Breast epithelium (tissue), 4 donors: ENCODE data around the gene MSH3. TPM values are rescaled to one million over a fixed set of nuclear protein-coding genes. Genes with fewer than 3 reads are reported as not detected.

ENCODE experiments used
- DNase-seq, 2 donors: peaks; one replicate each; pipeline ENCODE4 v3.0.0-alpha.2; 2019; ENCODE audit warnings: low spot score in 2 of 2
- H3K27ac ChIP-seq, 2 donors: fragments of 200-600 bp; sonication (generic) in 1 of 2; one replicate each; pipeline ENCODE4 v1.5.1; 2016 to 2019; ENCODE audit warnings: mild to moderate bottlenecking in 1 of 2
- H3K27me3 ChIP-seq, 2 donors: fragments of 200-600 bp; sonication (generic) in 1 of 2; one replicate each; pipeline versions ENCODE4 v1.5.1 to v1.6.0; 2017 to 2019; ENCODE audit warnings: control low read depth in 1 of 2, mild to moderate bottlenecking in 1 of 2
- H3K36me3 ChIP-seq: fragments of 200-600 bp; one replicate; pipeline ENCODE4 v1.5.1; 2019
- H3K4me1 ChIP-seq, 2 donors: fragments of 200-600 bp; sonication (generic); one replicate each; pipeline ENCODE4 v1.5.1; 2016 to 2019; ENCODE audit warnings: control low read depth in 1 of 2
- H3K4me3 ChIP-seq, 3 donors: fragments of 200-600 bp; sonication (generic); 1 replicate in 2 of 3; 2 replicates in 1 of 3; pipeline ENCODE4 v1.5.1; 2016 to 2019; ENCODE audit warnings: mild to moderate bottlenecking in 3 of 3, moderate library complexity in 2 of 3
- H3K9me3 ChIP-seq, 2 donors: fragments of 200-600 bp; sonication (generic) in 1 of 2; one replicate each; pipeline ENCODE4 v1.5.1; 2016 to 2019; ENCODE audit warnings: control low read depth in 1 of 2
- POLR2A ChIP-seq: fragments of 450-650 bp; IDR thresholded peaks from one replicate; pipeline ENCODE4 v1.6.1; 2016; ENCODE audit warnings: antibody characterized with exemption, mild to moderate bottlenecking, moderate library complexity
- POLR2AphosphoS5 ChIP-seq, 3 donors: sonication (generic); formaldehyde crosslinking; IDR thresholded peaks; one replicate each; pipeline ENCODE4 v1.6.1; 2017; ENCODE audit warnings: antibody characterized with exemption in 3 of 3
- intact Hi-C: fragments of 100-400 bp; cut with DNase I; formaldehyde crosslinking; loops from one replicate; pipeline ENCODE4 v1.15.1; 2023; ENCODE audit warnings: low total_unique reads
- total RNA-seq, 3 donors: library from RNA; depleted of rRNA; stranded (reverse); fragments of >200 nt; gene quantifications; one replicate each; pipeline ENCODE4 v1.1.0, GENCODE V29; 2016
- TF ChIP-seq, protein P1 (sequence below), 3 donors: fragments of 450-650 bp; IDR thresholded peaks; one replicate each; pipeline ENCODE4 v1.5.1; 2016 to 2017; ENCODE audit warnings: antibody characterized with exemption in 3 of 3, mild to moderate bottlenecking in 3 of 3, moderate library complexity in 3 of 3

The MSH3 gene
- total RNA-seq, 3 donors from 2014 or later: 20.0 to 21.4 (median 21.3) TPM

- intact Hi-C loops: no loop called here
- no peaks in the 10 kb centered on the region for H3K4me1 ChIP-seq
These were observed 10.6 kb downstream of the MSH3 start for GRCh38 chr5:80665057-80665456.

GRCh38 chr5:80667384-80667783 is 12.9 kb downstream of the MSH3 start:
- no peak overlapping the region for H3K27ac ChIP-seq
- TF ChIP-seq POLR2A (no peak), POLR2AphosphoS5 (IDR thresholded peaks at IDR 0.05) (no peak)
- TF ChIP-seq, protein P1, sequence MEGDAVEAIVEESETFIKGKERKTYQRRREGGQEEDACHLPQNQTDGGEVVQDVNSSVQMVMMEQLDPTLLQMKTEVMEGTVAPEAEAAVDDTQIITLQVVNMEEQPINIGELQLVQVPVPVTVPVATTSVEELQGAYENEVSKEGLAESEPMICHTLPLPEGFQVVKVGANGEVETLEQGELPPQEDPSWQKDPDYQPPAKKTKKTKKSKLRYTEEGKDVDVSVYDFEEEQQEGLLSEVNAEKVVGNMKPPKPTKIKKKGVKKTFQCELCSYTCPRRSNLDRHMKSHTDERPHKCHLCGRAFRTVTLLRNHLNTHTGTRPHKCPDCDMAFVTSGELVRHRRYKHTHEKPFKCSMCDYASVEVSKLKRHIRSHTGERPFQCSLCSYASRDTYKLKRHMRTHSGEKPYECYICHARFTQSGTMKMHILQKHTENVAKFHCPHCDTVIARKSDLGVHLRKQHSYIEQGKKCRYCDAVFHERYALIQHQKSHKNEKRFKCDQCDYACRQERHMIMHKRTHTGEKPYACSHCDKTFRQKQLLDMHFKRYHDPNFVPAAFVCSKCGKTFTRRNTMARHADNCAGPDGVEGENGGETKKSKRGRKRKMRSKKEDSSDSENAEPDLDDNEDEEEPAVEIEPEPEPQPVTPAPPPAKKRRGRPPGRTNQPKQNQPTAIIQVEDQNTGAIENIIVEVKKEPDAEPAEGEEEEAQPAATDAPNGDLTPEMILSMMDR (IDR thresholded peaks at IDR 0.05): no peak
- intact Hi-C loops: no loop called here

More at GRCh38 chr5:80665057-80665456, 10.6 kb downstream of the MSH3 start:
- Histone ChIP-seq H3K9me3 (no peaks in the 10 kb centered on the region), H3K27me3 (no peaks in the 10 kb centered on the region), H3K36me3 (no peaks in the 10 kb centered on the region), H3K27ac (no peak overlapping the region), H3K4me3 (no peak overlapping the region)
- no peak for DNase-seq
- no peak for TF ChIP-seq POLR2AphosphoS5 (IDR thresholded peaks at IDR 0.05)
- TF ChIP-seq, protein P1 (IDR thresholded peaks at IDR 0.05): no peak
- TF ChIP-seq POLR2A: no peak

GRCh38 chr5:80668016-80668969 is 13.8 kb downstream of the MSH3 start:
- Histone ChIP-seq H3K27ac (no peak overlapping the region), H3K4me1 (no peaks in the 10 kb centered on the region), H3K9me3 (no peaks in the 10 kb centered on the region), H3K36me3 (no peaks in the 10 kb centered on the region), H3K4me3 (no peak overlapping the region), H3K27me3 (no peaks in the 10 kb centered on the region)
- intact Hi-C loops: no loop called here
- no peak for TF ChIP-seq POLR2AphosphoS5 (IDR thresholded peaks at IDR 0.05)
- TF ChIP-seq POLR2A: no peak
- TF ChIP-seq, protein P1 (IDR thresholded peaks at IDR 0.05): no peak
- DNase-seq: no peak

More at GRCh38 chr5:80667384-80667783, 12.9 kb downstream of the MSH3 start:
- no peak overlapping the region for H3K4me3 ChIP-seq
- no peaks in the 10 kb centered on the region for H3K9me3 ChIP-seq
- no peaks in the 10 kb centered on the region for H3K36me3 ChIP-seq
- DNase-seq: no peak
- H3K4me1 ChIP-seq: no peaks in the 10 kb centered on the region
- H3K27me3 ChIP-seq: no peaks in the 10 kb centered on the region

GRCh38 chr5:80672140-80672736 is 17.8 kb downstream of the MSH3 start:
- Histone ChIP-seq H3K36me3 (no peaks in the 10 kb centered on the region), H3K27ac (no peak overlapping the region), H3K27me3 (no peaks in the 10 kb centered on the region), H3K4me1 (no peaks in the 10 kb centered on the region), H3K4me3 (no peak overlapping the region), H3K9me3 (no peaks in the 10 kb centered on the region)
- TF ChIP-seq POLR2AphosphoS5 (IDR thresholded peaks at IDR 0.05): no peak
- TF ChIP-seq, protein P1 (IDR thresholded peaks at IDR 0.05): peak; percentile 77 to 78 (median 77)
- intact Hi-C loops: no loop called here
- DNase-seq: peak; percentile 55 to 76

DNA sequence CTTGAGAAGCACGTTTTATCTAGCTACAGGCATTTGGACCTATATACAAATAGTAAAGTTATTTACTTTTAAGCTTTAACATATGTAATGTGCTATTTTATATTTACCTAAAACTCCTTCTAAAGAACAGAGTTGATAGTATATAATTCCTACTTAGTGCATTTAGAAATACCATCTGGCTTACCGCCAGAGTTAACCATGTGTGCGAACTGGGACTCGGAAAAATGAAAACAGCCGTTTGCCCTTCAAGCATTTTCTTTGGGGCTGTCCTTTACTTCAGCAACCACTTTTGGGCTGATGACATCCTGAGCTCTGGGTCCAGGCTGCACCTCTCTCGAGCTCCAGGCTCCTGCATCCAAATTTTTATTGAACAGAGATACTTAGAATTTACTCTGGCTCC is 22.3 kb downstream of the MSH3 start:
- Histone ChIP-seq H3K27ac (no peak overlapping the region), H3K4me3 (no peak overlapping the region), H3K4me1 (no peaks in the 10 kb centered on the region), H3K9me3 (no peaks in the 10 kb centered on the region), H3K36me3 (no peaks in the 10 kb centered on the region), H3K27me3 (no peaks in the 10 kb centered on the region)
- intact Hi-C loops: no loop called here
- TF ChIP-seq POLR2A (no peak), POLR2AphosphoS5 (IDR thresholded peaks at IDR 0.05) (no peak)
- TF ChIP-seq, protein P1 (IDR thresholded peaks at IDR 0.05): no peak
- no peak for DNase-seq
